Measurements from ENCODE around the gene SLC40A1. TPM values are rescaled to one million over a fixed set of nuclear protein-coding genes. Genes with fewer than 3 reads are reported as not detected.

Gene SLC40A1
- total RNA-seq (ENCODE audit: low replicate concordance), result 0.03 TPM in 1 of 2 replicates, not detected in the other

- H4K20me1 ChIP-seq (ENCODE audit: low read depth), result peaks cover 10% of the 10 kb centered on the region
- no peak within 1 kb of the TSS for H3K27ac ChIP-seq
- no peaks in the 10 kb centered on the region for H3K79me2 ChIP-seq (ENCODE audit: low read depth)
- peak; percentile 85 for TF ChIP-seq EZH2 (IDR thresholded peaks at IDR 0.05)
- no peak for TF ChIP-seq CTCF (IDR thresholded peaks at IDR 0.05)
- peak; percentile 71 for TF ChIP-seq EZH2phosphoT487 (IDR thresholded peaks at IDR 0.05)
- peak within 1 kb of the TSS; percentile 76 for H3K4me2 ChIP-seq
- Mint-ChIP-seq H3K27ac (no peak within 1 kb of the TSS), H3K4me3 (peak within 1 kb of the TSS; percentile 86), H3K27me3 (ENCODE audit: insufficient read depth, low read depth) (peaks cover 39% of the 10 kb centered on the region), H3K36me3 (no peaks in the 10 kb centered on the region), H3K4me1 (peaks cover 8% of the 10 kb centered on the region), H3K9me3 (no peaks in the 10 kb centered on the region)
- H3K27me3 ChIP-seq, result peaks cover 100% of the 10 kb centered on the region
- H3K9me3 ChIP-seq (ENCODE audit: low read depth), result no peaks in the 10 kb centered on the region
- peak within 1 kb of the TSS; percentile 37 for H3K9ac ChIP-seq
- peak within 1 kb of the TSS; percentile 99 for H2AFZ ChIP-seq (replicated peaks)
- peaks cover 5% of the 10 kb centered on the region for H3K4me1 ChIP-seq
- peak within 1 kb of the TSS; percentile 81 for H3K4me3 ChIP-seq
- H3F3A ChIP-seq (ENCODE audit: low read depth), result peaks cover 20% of the 10 kb centered on the region
- peak; percentile 81 for DNase-seq (ENCODE audit: low spot score)
- no peaks in the 10 kb centered on the region for H3K36me3 ChIP-seq
Measured at GRCh38 chr2:189580658-189581353, at the start of gene SLC40A1. Gene SLC40A1 (minus strand): TSS chr2:189580786. CDS start chr2:189580460, 326 bp downstream.

GRCh38 chr2:189629531-189630453, 49.2 kb upstream of the SLC40A1 start:
- H3K4me1 ChIP-seq, result no peaks in the 10 kb centered on the region
- H4K20me1 ChIP-seq (ENCODE audit: low read depth), result no peaks in the 10 kb centered on the region
- H3K9me3 ChIP-seq (ENCODE audit: low read depth), result no peaks in the 10 kb centered on the region
- H2AFZ ChIP-seq (replicated peaks), result peak overlapping the region; percentile 11
- H3K36me3 ChIP-seq, result no peaks in the 10 kb centered on the region
- no peaks in the 10 kb centered on the region for H3K9me3 Mint-ChIP-seq
- no peak for DNase-seq (ENCODE audit: low spot score)
- H3K4me3 Mint-ChIP-seq, result no peak overlapping the region
- no peak overlapping the region for H3K9ac ChIP-seq
- H3K36me3 Mint-ChIP-seq, result no peaks in the 10 kb centered on the region
- H3K27me3 ChIP-seq, result no peaks in the 10 kb centered on the region
- no peak overlapping the region for H3K4me3 ChIP-seq
- H3K27me3 Mint-ChIP-seq (ENCODE audit: insufficient read depth, low read depth), result no peaks in the 10 kb centered on the region
- no peak overlapping the region for H3K27ac Mint-ChIP-seq
- no peak overlapping the region for H3K27ac ChIP-seq
- no peak overlapping the region for H3K4me2 ChIP-seq
- TF ChIP-seq CTCF (IDR thresholded peaks at IDR 0.05) (no peak), EZH2phosphoT487 (IDR thresholded peaks at IDR 0.05) (no peak), EZH2 (IDR thresholded peaks at IDR 0.05) (no peak)
- no peaks in the 10 kb centered on the region for H3K79me2 ChIP-seq (ENCODE audit: low read depth)
- no peaks in the 10 kb centered on the region for H3F3A ChIP-seq (ENCODE audit: low read depth)
- H3K4me1 Mint-ChIP-seq, result no peaks in the 10 kb centered on the region

GRCh38 chr2:189628817-189629530, 48.4 kb upstream of the SLC40A1 start:
- Histone ChIP-seq H3K9me3 (ENCODE audit: low read depth) (no peaks in the 10 kb centered on the region), H3K27ac (no peak overlapping the region), H3K4me3 (no peak overlapping the region), H3F3A (ENCODE audit: low read depth) (no peaks in the 10 kb centered on the region), H3K9ac (no peak overlapping the region), H3K79me2 (ENCODE audit: low read depth) (no peaks in the 10 kb centered on the region), H3K4me2 (no peak overlapping the region), H3K4me1 (no peaks in the 10 kb centered on the region), H3K27me3 (no peaks in the 10 kb centered on the region), H3K36me3 (no peaks in the 10 kb centered on the region), H4K20me1 (ENCODE audit: low read depth) (no peaks in the 10 kb centered on the region), H2AFZ (replicated peaks) (peak overlapping the region; percentile 11)
- H3K4me1 Mint-ChIP-seq, result no peaks in the 10 kb centered on the region
- DNase-seq (ENCODE audit: low spot score), result no peak
- H3K4me3 Mint-ChIP-seq, result no peak overlapping the region
- H3K9me3 Mint-ChIP-seq, result no peaks in the 10 kb centered on the region
- TF ChIP-seq EZH2 (IDR thresholded peaks at IDR 0.05), result no peak
- no peak for TF ChIP-seq EZH2phosphoT487 (IDR thresholded peaks at IDR 0.05)
- peak; percentile 12 for TF ChIP-seq CTCF (IDR thresholded peaks at IDR 0.05)
- H3K36me3 Mint-ChIP-seq, result no peaks in the 10 kb centered on the region
- no peaks in the 10 kb centered on the region for H3K27me3 Mint-ChIP-seq (ENCODE audit: insufficient read depth, low read depth)
- no peak overlapping the region for H3K27ac Mint-ChIP-seq
